RWPE2 (cell line): ENCODE results near the gene ALAS1.

ENCODE experiments used
- ATAC-seq: fragments of 200-7000 bp; cut with Tn5 transposase; 3 replicates; pipeline ENCODE4 v1.9.1; 2021; ENCODE audit warnings: low read depth
- DNase-seq: peaks from one replicate; pipeline ENCODE4 v3.0.0-alpha.2; 2020; ENCODE audit warnings: low spot score
- H3K27ac ChIP-seq: fragments of 450-650 bp; 2 replicates; pipeline ENCODE4 v1.5.1; 2017; ENCODE audit warnings: mild to moderate bottlenecking; ENCODE audit not compliant: poor library complexity, severe bottlenecking
- H3K27me3 ChIP-seq: fragments of 250-450 bp; sonication (Bioruptor Pico); 2 replicates; pipeline ENCODE4 v1.5.1; 2021; ENCODE audit warnings: mild to moderate bottlenecking, moderate library complexity; ENCODE audit not compliant: insufficient read depth, poor library complexity, severe bottlenecking
- H3K36me3 ChIP-seq: fragments of 250-450 bp; sonication (Bioruptor Pico); 2 replicates; pipeline ENCODE4 v1.5.1; 2020; ENCODE audit warnings: low read depth, mild to moderate bottlenecking, moderate library complexity
- H3K4me1 ChIP-seq: fragments of 250-450 bp; sonication (Bioruptor Pico); 2 replicates; pipeline ENCODE4 v1.5.1; 2021; ENCODE audit warnings: mild to moderate bottlenecking, moderate library complexity; ENCODE audit not compliant: insufficient read depth, poor library complexity, severe bottlenecking
- H3K4me3 ChIP-seq: fragments of 250-450 bp; sonication (Bioruptor Pico); 2 replicates; pipeline ENCODE4 v1.5.1; 2021; ENCODE audit warnings: mild to moderate bottlenecking, moderate library complexity; ENCODE audit not compliant: severe bottlenecking
- H3K9me3 ChIP-seq: fragments of 250-450 bp; sonication (Bioruptor Pico); 2 replicates; pipeline ENCODE4 v1.5.1; 2021; ENCODE audit warnings: mild to moderate bottlenecking, moderate library complexity; ENCODE audit not compliant: severe bottlenecking
- CTCF ChIP-seq: fragments of 450-650 bp; IDR thresholded peaks from one replicate; pipeline ENCODE4 v1.5.1; 2017; ENCODE audit warnings: mild to moderate bottlenecking, moderate library complexity; ENCODE audit not compliant: poor library complexity, severe bottlenecking

ALAS1 gene

GRCh38 chr3:52246264-52246620 lies 48.3 kb downstream of the ALAS1 start:
- no peak for DNase-seq
- Histone ChIP-seq H3K4me1 (peaks cover 12% of the 10 kb centered on the region), H3K36me3 (no peaks in the 10 kb centered on the region; the same call in 1 of the 2 replicates), H3K9me3 (no peaks in the 10 kb centered on the region), H3K27ac (peak overlapping the region; percentile 52), H3K4me3 (peak overlapping the region; percentile 36), H3K27me3 (no peaks in the 10 kb centered on the region)
- no peak for TF ChIP-seq CTCF
- ATAC-seq, result no peak; the same call in 2 of the 3 replicates

- Histone ChIP-seq H3K27me3 (no peaks in the 10 kb centered on the region), H3K27ac (peak overlapping the region; percentile 52), H3K9me3 (no peaks in the 10 kb centered on the region), H3K4me3 (no peak overlapping the region), H3K36me3 (peaks cover 5% of the 10 kb centered on the region), H3K4me1 (peaks cover 12% of the 10 kb centered on the region)
- TF ChIP-seq CTCF, result no peak
- no peak for DNase-seq
- ATAC-seq, result no peak
Observed at GRCh38 chr3:52246728-52247408, 48.9 kb downstream of the ALAS1 start.

- DNase-seq (no peak), ATAC-seq (no peak)
- Histone ChIP-seq H3K36me3 (peaks cover 12% of the 10 kb centered on the region), H3K4me3 (no peak overlapping the region), H3K9me3 (no peaks in the 10 kb centered on the region), H3K27me3 (no peaks in the 10 kb centered on the region), H3K27ac (no peak overlapping the region), H3K4me1 (peaks cover 12% of the 10 kb centered on the region)
- no peak for TF ChIP-seq CTCF
Observed at GRCh38 chr3:52247409-52248164, 49.6 kb downstream of the ALAS1 start.

- ATAC-seq (no peak), DNase-seq (peak; percentile 56)
- no peak for TF ChIP-seq CTCF
- Histone ChIP-seq H3K4me3 (no peak overlapping the region), H3K4me1 (peaks cover 12% of the 10 kb centered on the region), H3K27ac (no peak overlapping the region), H3K9me3 (no peaks in the 10 kb centered on the region), H3K27me3 (no peaks in the 10 kb centered on the region), H3K36me3 (peaks cover 18% of the 10 kb centered on the region)
Observed at GRCh38 chr3:52248165-52248541, 50.2 kb downstream of the ALAS1 start.
